IMR-90 (cell line): ENCODE data around the gene GRB10. TPM values are rescaled to one million over a fixed set of nuclear protein-coding genes. Genes with fewer than 3 reads are reported as not detected.

Experiments
- ATAC-seq: fragments of 200-7000 bp; cut with Tn5 transposase; 2 replicates; pipeline ENCODE4 v1.9.1; 2020; ENCODE audit warnings: low read depth, mild to moderate bottlenecking, moderate library complexity
- BruUV-seq: library from RNA; stranded (reverse); fragments of 400-500 nt; replicated peaks from 2 replicates; lab custom pipeline; 2021; lab: Mats Ljungman, UMichigan
- CTCF ChIA-PET: fragments of 300-600 bp; formaldehyde crosslinking; extraction: SDS; loops from one replicate; lab custom pipeline; 2021; ENCODE audit warnings: antibody characterized with exemption; lab: Yijun Ruan, JAX
- POLR2A ChIA-PET: fragments of 300-600 bp; sonication (Branson Sonifier 250); formaldehyde crosslinking; loops from one replicate; lab custom pipeline; 2022; ENCODE audit warnings: antibody characterized with exemption; ENCODE audit not compliant: unreplicated experiment; lab: Charles Lee
- DNase-seq: peaks from one replicate; pipeline ENCODE4 v3.0.0; 2013
- H2AFZ ChIP-seq: replicated peaks from 2 replicates; pipeline ENCODE3; 2013; ENCODE audit warnings: low read length, mild to moderate bottlenecking; ENCODE audit not compliant: poor library complexity
- H2AK5ac ChIP-seq: 2 replicates; pipeline ENCODE4 v1.6.1; 2013; ENCODE audit warnings: low read depth, low read length, inconsistent platforms
- H2AK9ac ChIP-seq: replicated peaks from 2 replicates; pipeline ENCODE3; 2013; ENCODE audit warnings: mild to moderate bottlenecking, low read depth, low read length, moderate library complexity; ENCODE audit not compliant: poor library complexity
- H2BK120ac ChIP-seq: 2 replicates; pipeline ENCODE4 v1.6.1; 2013; ENCODE audit warnings: low read depth, low read length, inconsistent platforms
- H2BK15ac ChIP-seq: 3 replicates; pipeline ENCODE4 v1.6.1; 2013; ENCODE audit warnings: low read depth, low read length, inconsistent platforms
- H2BK20ac ChIP-seq: 2 replicates; pipeline ENCODE4 v1.6.1; 2013; ENCODE audit warnings: low read depth, mild to moderate bottlenecking, inconsistent platforms, low read length, moderate library complexity
- H2BK5ac ChIP-seq: 2 replicates; pipeline ENCODE4 v1.6.1; 2013; ENCODE audit warnings: mild to moderate bottlenecking, low read depth, low read length, inconsistent platforms; ENCODE audit not compliant: poor library complexity, severe bottlenecking
- H3K14ac ChIP-seq: replicated peaks from 2 replicates; pipeline ENCODE4 v1.6.1; 2013; ENCODE audit warnings: low read depth, low read length, inconsistent platforms
- H3K18ac ChIP-seq: 2 replicates; pipeline ENCODE4 v1.6.1; 2013; ENCODE audit warnings: low read depth, low read length, control low read depth
- H3K23ac ChIP-seq: 2 replicates; pipeline ENCODE4 v1.6.1; 2013; ENCODE audit warnings: low read depth, low read length, inconsistent platforms
- H3K27ac ChIP-seq: 2 replicates; pipeline ENCODE4 v1.5.1; 2013; ENCODE audit warnings: mild to moderate bottlenecking, control low read depth, low read length; ENCODE audit not compliant: insufficient read depth
- H3K27me3 ChIP-seq: 2 replicates; pipeline ENCODE4 v1.6.1; 2013; ENCODE audit warnings: low read length; ENCODE audit not compliant: control insufficient read depth, insufficient read depth
- H3K36me3 ChIP-seq: 2 replicates; pipeline ENCODE4 v1.6.1; 2013; ENCODE audit warnings: low read length, mixed read lengths; ENCODE audit not compliant: control insufficient read depth, insufficient read depth
- H3K4ac ChIP-seq: 2 replicates; pipeline ENCODE4 v1.6.1; 2013; ENCODE audit warnings: low read depth, low read length, inconsistent platforms
- H3K4me1 ChIP-seq: 2 replicates; pipeline ENCODE4 v1.6.1; 2013; ENCODE audit warnings: low read length, mixed read lengths; ENCODE audit not compliant: control insufficient read depth, insufficient read depth
- H3K4me2 ChIP-seq: 2 replicates; pipeline ENCODE4 v1.6.1; 2013; ENCODE audit warnings: low read depth, mild to moderate bottlenecking, control low read depth, low read length, moderate library complexity
- H3K4me3 ChIP-seq: 2 replicates; pipeline ENCODE4 v1.5.1; 2013; ENCODE audit warnings: low read depth, mild to moderate bottlenecking, control low read depth, low read length, moderate library complexity; ENCODE audit not compliant: insufficient read depth
- H3K56ac ChIP-seq: 2 replicates; pipeline ENCODE4 v1.6.1; 2013; ENCODE audit warnings: low read length, inconsistent platforms; ENCODE audit not compliant: insufficient read depth; ENCODE audit errors: extremely low read depth
- H3K79me1 ChIP-seq, 2 experiments: 2 replicates each; pipeline ENCODE4 v1.6.1; 2013; ENCODE audit warnings: low read length in 2 of 2, inconsistent platforms in 1 of 2, low read depth in 1 of 2
- H3K9ac ChIP-seq: 2 replicates; pipeline ENCODE4 v1.6.1; 2013; ENCODE audit warnings: low read depth, low read length, control low read depth
- H3K9me1 ChIP-seq: 2 replicates; pipeline ENCODE4 v1.6.1; 2013; ENCODE audit warnings: low read length, inconsistent platforms; ENCODE audit not compliant: insufficient read depth
- H3K9me3 ChIP-seq: 2 replicates; pipeline ENCODE4 v1.6.1; 2013; ENCODE audit warnings: low read length; ENCODE audit not compliant: control insufficient read depth, insufficient read depth
- H4K20me1 ChIP-seq: 2 replicates; pipeline ENCODE4 v1.6.1; 2013; ENCODE audit warnings: low read length, inconsistent platforms; ENCODE audit not compliant: insufficient read depth
- H4K5ac ChIP-seq: 2 replicates; pipeline ENCODE4 v1.6.1; 2013; ENCODE audit warnings: mild to moderate bottlenecking, low read depth, low read length, control low read depth
- H4K8ac ChIP-seq, 2 experiments: 2 replicates each; pipeline ENCODE4 v1.6.1; 2013; ENCODE audit warnings: low read depth in 2 of 2, low read length in 2 of 2, control low read depth in 1 of 2, inconsistent platforms in 1 of 2
- H4K91ac ChIP-seq: 2 replicates; pipeline ENCODE4 v1.6.1; 2013; ENCODE audit warnings: low read depth, low read length, inconsistent platforms; ENCODE audit not compliant: insufficient read depth
- CHD1 ChIP-seq: IDR thresholded peaks from 2 replicates; pipeline ENCODE4 v1.6.1; 2012; ENCODE audit warnings: low read depth, low read length, improper control_type of control experiment
- MXI1 ChIP-seq: IDR thresholded peaks from 2 replicates; pipeline ENCODE4 v1.6.1; 2012; ENCODE audit warnings: low read depth, mild to moderate bottlenecking, low read length, moderate library complexity, borderline replicate concordance
- RAD21 ChIP-seq: IDR thresholded peaks from 2 replicates; pipeline ENCODE4 v1.6.1; 2012; ENCODE audit warnings: low read length, improper control_type of control experiment
- dilution Hi-C: fragments of 300-500 bp; cut with HindIII; formaldehyde crosslinking; loops from one replicate; pipeline ENCODE4 v1.14.3; 2018; ENCODE audit warnings: low sequenced_read_pairs; ENCODE audit not compliant: unreplicated experiment
- in situ Hi-C: fragments of 300-500 bp; cut with MboI; formaldehyde crosslinking; loops from 3 replicates; pipeline ENCODE4 v1.14.3; 2019; ENCODE audit warnings: low sequenced_read_pairs, inconsistent platforms, mixed read lengths
- intact Hi-C: fragments of 100-400 bp; cut with micrococcal nuclease; formaldehyde crosslinking; loops from 2 replicates; pipeline ENCODE4 v1.10.0; 2022
- polyA plus RNA-seq, 3 experiments: library from polyadenylated mRNA; depleted of rRNA; stranded (reverse); fragments of >200 nt; gene quantifications; 2 replicates each; pipeline ENCODE4 v1.2.3, GENCODE V29; 2012; ENCODE audit warnings: low replicate concordance in 1 of 3
- total RNA-seq: library from RNA; depleted of rRNA; stranded (reverse); fragments of >200 nt; gene quantifications from 2 replicates; pipeline ENCODE4 v1.2.3, GENCODE V29; 2012
- TF ChIP-seq, protein P1 (sequence below): fragments of 150-350 bp; IDR thresholded peaks from 2 replicates; pipeline ENCODE4 v1.6.1; 2016; ENCODE audit warnings: low read depth, mild to moderate bottlenecking, low read length, moderate library complexity, borderline replicate concordance

GRB10 gene
- total and polyA plus RNA-seq, 2 of the 4 experiments (the other 2 are of a cell fraction): 6.3 to 15.1 TPM

DNA sequence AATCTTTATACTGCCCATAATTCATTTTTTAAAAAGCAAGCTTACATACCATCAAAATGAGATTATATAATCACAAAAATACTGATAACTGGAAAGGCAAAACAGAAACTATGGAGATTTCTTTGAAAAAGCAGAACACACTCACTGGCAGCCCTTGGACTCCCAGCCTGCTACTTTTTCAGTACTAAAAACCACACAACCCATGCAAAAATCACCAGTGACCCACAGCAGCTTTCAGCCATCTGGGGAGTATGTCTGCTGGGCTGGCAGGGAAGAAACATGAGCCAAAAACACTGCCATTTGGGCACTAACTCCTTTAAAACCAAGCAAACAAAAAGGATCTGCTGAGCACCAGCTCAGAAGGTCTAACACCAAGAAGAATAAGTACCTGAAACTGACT, 137.5 kb downstream of the GRB10 start:
- Histone ChIP-seq H2AK5ac (no peak overlapping the region), H4K5ac (no peak overlapping the region), H3K4me1 (no peaks in the 10 kb centered on the region), H3K23ac (no peak overlapping the region), H3K18ac (no peak overlapping the region), H4K20me1 (peaks cover 3% of the 10 kb centered on the region; the same call in 1 of the 2 replicates), H3K79me1 (peaks cover 4 to 9% of the 10 kb centered on the region in 2 experiments; a peak in 3 of 4 replicates), H2AK9ac (no peak overlapping the region), H3K4ac (no peak overlapping the region), H3K4me3 (no peak overlapping the region), H2AFZ (no peak overlapping the region), H3K9ac (no peak overlapping the region), H3K9me1 (0 out of 2 replicates have a peak, but pooled peaks cover 3% of the 10 kb centered on the region), H2BK15ac (no peak overlapping the region), H3K27ac (no peak overlapping the region), H4K8ac (no peak overlapping the region), H3K36me3 (peaks cover 4% of the 10 kb centered on the region; the same call in 1 of the 2 replicates), H3K56ac (no peak overlapping the region), H3K4me2 (no peak overlapping the region), H2BK120ac (no peak overlapping the region), H3K14ac (no peak overlapping the region), H4K91ac (no peak overlapping the region), H3K27me3 (no peaks in the 10 kb centered on the region), H2BK20ac (no peak overlapping the region), H3K9me3 (no peaks in the 10 kb centered on the region), H2BK5ac (no peak overlapping the region)
- no TSS peak for BruUV-seq
- in situ Hi-C loops: no loop called here
- ATAC-seq: no peak; the same call in 1 of the 2 replicates
- POLR2A ChIA-PET: interaction anchor here (0.5 kb wide), 1 partner anchor 131 kb away, joined by 3 read pairs; no protein-coding TSS in a partner anchor
- DNase-seq: no peak
- intact Hi-C loops: no loop called here
- TF ChIP-seq MXI1 (no peak), RAD21 (no peak), CHD1 (no peak)
- TF ChIP-seq, protein P1, sequence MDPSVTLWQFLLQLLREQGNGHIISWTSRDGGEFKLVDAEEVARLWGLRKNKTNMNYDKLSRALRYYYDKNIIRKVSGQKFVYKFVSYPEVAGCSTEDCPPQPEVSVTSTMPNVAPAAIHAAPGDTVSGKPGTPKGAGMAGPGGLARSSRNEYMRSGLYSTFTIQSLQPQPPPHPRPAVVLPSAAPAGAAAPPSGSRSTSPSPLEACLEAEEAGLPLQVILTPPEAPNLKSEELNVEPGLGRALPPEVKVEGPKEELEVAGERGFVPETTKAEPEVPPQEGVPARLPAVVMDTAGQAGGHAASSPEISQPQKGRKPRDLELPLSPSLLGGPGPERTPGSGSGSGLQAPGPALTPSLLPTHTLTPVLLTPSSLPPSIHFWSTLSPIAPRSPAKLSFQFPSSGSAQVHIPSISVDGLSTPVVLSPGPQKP: no peak
- CTCF ChIA-PET: interaction anchor here (2.4 kb wide), 1 partner anchor 12 kb away, joined by 9 read pairs; no protein-coding TSS in a partner anchor
- dilution Hi-C loops: no loop called here
